AG08396 (cell line): ENCODE measurements around the gene METTL23.

Experiments
- DNase-seq: peaks from one replicate; pipeline ENCODE4 v3.0.0; 2012; ENCODE audit warnings: low spot score, mixed read lengths

METTL23 gene, protein sequence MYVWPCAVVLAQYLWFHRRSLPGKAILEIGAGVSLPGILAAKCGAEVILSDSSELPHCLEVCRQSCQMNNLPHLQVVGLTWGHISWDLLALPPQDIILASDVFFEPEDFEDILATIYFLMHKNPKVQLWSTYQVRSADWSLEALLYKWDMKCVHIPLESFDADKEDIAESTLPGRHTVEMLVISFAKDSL

DNA sequence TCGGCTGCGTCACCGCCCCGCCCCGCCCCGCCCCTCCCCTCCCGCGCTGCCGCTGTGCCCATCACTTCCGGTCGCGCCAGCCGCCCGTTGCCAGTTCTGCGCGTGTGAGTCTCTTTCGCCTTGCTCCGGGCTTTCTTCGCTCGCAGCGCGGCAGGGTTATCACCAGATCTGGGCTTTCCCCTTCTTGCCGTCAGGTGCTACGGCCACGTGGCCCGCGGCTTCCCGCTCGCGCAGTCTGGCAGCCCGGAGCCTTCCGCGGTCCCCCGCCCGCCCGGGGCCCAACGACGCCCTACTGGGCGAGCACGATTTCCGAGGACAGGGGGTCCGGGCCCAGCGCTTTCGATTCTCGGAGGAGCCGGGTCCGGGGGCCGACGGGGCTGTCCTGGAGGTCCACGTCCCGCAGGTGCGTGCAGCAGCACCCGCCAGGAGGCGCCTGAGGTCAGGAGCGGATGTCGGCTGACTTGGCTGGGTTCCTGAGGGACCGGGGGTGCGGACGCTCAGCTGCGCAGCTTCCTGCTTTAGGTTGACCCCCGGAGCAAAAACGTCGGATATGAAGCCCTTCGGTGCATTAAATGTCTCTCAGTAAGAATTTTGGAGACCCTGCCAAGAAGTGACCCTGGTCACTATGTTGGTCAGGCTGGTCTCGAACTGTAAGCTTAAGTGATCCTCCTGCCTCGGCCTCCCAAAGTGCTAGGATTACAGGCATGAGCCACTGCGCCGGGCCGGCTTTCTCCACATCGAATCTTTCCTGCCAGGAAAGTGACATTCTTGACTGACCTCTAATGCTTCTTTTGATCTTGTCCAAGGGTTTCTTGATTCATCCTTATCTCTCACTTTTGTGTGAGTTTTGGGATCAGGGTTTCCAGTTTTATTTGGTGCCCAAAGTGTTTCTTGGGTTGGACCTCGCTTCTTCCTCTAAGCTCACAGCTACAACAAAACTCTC, at the start of gene METTL23:
METTL23 (plus strand) TSS at position 64 of the 943 bp plus-strand sequence. CDS start 2,872 bp downstream, outside the sequence.
- peak; percentile 85 for DNase-seq

DNA sequence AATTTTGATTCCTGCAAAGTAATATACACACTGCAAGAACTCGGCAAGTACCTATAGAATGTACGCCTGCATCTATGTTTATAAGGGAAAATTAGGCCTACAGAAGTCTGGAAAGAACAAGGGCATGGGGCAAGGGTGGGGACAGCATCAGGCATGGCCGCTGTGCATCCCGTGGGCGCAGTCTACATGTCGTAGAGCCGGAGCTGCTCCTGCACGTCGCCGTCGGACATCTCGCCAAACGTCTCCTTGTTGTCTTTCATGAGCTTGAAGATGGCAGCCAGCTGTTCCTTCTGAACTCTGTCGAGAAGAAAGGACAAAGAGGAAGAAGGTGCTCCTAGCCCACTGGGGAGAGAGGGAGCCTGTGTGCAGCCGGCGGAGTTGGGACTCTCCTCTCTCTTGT, 49.2 kb upstream of the METTL23 start:
- no peak for DNase-seq

DNA sequence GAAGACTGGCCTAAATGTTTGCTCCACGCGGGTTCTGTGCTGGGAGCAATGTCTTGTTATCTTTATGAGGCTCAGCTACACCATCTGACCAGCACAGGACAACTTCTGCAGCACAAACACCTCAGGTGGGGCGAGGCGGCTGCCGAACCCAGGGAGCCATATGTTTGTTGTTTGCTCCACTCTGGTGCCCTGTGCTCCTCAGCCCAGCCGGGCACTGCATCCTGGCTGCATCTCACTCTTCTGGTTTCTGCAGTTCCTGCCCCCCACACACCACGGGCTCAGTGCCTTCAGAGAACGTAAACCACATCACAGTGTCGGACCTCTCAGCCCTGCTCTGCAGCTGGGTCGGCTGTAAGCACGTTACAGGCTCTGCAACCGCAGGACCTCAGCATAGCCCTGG, 48.3 kb upstream of the METTL23 start:
- no peak for DNase-seq

DNA sequence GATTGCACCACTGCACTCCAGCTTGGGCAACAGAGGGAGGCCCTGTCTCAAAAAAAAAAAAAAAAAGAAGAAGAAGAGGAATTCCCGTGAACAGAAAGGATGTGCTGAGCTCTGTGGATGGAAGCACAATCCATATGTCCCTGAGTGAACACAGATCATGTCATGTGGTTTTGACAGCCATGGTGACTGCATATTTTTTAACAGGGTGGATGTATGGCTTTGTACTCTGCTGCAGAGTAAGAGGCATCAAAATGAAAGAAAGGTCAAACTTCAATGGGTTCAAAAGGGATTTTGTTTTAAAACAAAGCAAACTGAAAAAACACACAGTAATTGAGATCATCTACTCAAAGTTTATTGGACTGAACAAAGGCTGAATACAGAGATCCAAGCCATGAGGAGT, 47.4 kb upstream of the METTL23 start:
- no peak for DNase-seq

DNA sequence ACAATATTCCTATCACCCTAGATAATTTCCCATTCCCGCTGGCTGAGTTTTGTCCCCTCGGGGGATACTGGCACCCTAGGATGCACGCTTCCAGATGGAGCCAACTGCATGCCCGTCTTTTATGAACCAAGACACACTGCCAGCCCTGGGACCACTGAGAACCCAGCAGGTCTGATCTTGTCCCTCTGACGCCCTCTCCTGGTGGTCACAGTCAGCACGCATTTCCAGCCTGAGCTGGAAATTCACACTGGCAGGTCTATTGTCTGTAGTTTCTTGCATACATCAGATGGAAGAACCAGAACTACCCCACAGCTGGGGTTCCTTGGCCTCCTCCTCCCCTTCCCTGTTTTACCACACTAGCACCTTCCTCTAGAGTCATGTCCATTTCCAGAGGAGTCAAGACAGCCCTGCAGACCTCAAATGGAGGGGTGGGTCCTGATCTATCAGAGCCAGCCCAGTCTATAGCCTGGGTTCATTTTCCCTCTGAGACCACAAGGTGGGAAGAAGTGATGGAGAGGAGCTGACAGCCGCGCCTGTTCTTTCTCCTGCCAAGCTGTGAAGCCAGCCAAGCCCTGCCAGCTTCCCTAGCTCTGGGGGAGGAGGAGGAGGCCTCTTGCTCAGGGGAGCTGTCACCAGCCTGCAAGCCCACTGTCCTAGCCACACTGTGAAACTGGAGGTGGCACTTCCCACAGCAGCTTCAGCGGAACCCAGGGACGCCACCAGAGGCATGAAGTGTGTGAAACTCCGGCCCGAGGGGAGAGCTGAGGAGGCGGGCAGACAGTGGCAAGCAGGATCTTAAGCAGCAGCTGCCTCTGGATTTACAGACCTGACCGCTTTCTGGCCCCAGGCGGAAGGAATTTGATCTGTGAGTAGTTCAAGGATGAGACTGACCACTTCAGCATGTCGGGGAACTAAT, 45.2 kb upstream of the METTL23 start:
- peak; percentile 65 for DNase-seq

DNA sequence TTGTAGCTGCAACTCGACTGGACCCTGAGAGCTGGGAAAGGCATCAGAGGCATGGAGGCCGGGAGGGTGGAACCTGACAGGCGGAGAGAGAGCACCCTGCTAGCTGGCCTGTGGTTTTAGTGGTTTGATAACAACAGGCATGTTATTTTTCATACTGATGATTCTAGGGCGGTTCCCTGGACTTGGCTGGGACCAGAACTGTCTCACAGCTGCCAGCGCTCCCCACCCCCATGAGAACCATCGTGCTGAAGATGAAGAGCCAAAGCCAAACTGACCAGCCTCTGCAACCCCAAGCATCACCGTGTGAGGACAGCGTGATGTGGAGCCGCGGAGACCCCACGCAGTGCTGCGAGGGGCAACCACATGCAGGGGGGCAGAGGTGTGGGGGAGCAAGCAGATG, 44.3 kb upstream of the METTL23 start:
- DNase-seq: no peak

DNA sequence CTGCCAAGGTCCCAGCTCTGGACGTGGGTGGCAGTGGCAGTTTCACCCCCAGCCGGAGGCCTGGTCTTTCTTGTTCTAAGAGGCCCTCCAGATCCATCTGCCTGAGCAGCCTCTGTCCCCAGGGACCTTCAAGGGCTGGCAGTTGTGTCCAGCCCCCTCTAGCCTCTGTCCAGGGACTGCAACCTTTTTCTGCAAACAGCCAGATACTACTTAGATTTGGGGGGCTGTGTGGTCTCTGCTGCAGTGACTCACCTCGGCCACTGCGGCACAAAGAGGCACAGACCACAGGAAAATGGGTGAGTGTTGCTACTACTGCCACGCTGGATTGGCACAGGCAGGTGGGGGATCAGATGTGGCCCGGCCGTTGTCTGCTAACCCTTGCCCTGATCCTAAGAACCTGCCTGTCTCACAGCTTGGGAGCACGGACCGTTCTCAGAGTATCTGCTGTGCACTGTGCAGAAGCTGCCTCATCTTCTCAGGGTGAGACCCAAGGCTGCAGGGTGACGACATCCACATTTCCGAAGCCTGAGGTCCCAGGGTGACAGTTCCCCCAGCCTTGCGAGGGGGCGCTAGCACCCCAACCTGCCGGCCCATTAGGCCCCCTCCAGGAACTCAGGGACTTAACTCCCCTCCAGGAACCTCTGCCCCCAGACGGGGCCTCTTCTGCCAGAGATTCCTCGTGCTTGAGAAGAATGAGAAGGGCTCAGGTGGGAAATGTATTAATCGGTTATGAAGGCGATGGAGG, 43.5 kb upstream of the METTL23 start:
- DNase-seq: no peak

DNA sequence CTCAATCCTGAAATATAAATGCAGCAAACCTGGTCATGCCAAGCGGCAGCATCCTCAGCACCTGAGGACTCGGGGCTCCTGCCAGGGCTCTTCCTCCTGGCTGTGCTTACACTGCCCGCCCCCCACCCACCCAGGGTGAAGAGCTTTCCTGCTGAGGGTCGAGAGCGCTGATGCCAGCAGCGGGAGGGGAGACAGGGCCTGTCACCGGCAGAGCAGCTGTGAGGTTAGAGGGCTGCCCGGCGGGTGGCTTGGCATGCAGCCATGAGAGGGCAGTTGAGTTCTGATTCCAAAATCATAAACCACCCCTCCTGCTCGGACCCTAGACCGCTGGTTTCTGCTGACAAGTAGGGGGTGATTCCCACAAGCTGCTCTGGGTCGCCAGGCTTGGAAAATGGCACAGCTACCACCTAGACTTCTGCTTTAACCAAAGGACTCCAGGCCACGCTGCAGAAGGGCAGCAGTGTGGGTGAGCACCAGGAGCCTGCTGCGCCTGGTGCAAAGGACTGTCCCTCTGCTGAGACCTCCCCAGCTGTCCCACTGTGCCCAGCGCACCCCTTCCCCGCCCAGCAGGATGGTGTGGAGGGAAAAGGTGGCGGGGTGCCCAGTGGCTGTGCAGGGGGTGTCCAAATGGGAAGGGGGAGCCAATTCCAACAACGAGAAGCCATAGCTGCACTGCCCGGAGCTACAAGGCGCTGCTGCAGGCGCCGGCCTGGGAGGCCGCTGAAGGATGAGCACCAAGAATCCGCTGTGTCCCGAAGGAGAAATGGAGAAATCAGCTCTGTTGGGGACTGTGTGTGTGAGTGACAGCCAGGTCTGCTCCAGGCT, 42.5 kb upstream of the METTL23 start:
- DNase-seq: no peak

DNA sequence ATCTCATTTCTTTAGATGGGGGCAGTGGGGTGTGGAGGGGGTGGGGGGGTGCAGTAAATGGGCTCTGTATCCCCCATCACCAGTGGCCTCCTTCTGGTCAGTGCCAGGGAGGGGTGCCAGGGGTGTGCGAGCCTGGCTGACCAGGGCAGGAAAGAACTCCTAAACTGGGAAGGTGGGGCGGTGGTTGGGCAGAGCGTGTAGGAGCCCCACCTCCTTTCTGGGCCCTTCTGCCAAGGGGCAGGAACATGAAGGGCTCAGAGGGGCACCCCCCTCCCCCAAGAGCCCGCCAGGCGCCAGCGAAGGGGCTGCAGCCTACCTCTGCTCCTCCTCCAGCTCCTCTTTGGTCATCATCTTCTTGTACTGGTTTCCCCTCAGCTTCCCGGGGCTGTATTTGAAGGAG, 41.9 kb upstream of the METTL23 start:
- no peak for DNase-seq

DNA sequence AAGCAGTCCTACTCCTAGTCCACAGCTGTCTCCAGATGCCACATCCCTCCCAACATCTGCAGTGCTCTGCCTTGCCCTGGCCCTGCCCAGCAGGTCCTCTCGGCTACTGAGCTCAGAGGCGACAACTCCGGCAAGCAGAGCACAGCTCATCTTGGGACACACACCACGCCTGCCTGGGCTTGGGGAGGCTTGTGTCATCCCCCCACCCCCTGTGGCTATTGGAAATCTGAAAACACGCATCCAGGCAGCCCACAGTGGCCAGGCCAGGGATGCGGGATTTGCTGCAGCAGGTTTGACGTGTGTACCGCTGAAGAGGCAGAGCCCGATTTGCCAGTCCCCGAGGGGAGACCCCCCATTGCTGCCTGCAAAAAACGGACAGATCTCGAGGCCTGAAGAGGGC, 41.3 kb upstream of the METTL23 start:
- DNase-seq: no peak

DNA sequence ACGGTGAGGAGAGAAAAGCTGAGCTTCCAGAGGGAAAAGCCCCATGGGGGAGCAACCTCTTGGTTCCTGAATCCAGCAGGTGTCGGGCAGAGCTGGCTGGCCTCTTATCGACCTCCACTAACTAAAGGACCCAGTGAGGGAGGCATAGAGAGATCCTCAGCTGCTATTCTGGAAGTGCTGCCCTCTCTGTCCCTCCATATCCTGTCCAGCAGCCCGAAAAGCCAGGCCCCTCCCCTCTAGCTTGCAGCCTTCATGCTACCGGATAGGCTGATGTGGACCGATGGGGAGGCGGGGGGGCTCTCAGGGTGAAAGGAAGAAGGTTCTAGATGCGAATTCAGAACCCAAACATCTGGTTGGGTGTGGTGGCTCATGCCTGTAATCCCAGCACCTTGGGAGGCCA, 40.8 kb upstream of the METTL23 start:
- no peak for DNase-seq

DNA sequence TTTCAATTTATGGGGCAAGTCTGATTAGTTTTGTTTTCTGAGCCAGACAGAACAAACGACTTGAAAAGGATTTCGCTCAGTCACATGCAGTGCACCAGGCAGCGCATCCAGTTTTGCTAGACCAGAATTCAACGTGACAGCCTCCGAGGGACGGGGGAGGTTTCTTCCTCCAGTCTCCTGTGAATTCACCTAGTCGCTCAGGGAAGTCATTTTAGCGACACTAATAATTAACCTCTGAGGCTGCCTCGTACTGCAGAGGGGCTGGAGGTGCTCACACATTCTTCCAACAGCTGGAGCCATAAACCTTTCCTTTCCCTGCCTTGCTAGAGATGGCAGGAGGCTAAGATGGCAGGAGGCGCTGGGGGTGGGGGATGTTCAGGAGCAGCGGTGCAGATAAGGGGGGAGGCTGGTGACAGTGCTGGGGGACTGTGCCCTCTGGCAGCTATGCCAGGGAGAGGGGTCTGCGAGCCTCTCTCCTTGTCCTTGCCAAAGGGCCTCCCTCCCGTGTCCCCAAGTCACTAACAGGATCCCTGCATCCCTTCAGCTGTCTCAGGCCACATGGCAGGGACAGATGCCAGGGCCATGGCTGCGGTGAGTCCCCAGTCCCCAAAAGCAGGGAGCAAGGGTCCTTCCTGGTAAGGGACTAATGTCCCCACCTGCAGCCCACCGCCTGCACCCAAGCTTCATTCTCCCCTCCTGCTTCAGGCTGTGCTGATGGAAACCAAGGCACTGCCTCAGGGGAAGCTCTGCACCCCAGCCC, 39.9 kb upstream of the METTL23 start:
- no peak for DNase-seq

DNA sequence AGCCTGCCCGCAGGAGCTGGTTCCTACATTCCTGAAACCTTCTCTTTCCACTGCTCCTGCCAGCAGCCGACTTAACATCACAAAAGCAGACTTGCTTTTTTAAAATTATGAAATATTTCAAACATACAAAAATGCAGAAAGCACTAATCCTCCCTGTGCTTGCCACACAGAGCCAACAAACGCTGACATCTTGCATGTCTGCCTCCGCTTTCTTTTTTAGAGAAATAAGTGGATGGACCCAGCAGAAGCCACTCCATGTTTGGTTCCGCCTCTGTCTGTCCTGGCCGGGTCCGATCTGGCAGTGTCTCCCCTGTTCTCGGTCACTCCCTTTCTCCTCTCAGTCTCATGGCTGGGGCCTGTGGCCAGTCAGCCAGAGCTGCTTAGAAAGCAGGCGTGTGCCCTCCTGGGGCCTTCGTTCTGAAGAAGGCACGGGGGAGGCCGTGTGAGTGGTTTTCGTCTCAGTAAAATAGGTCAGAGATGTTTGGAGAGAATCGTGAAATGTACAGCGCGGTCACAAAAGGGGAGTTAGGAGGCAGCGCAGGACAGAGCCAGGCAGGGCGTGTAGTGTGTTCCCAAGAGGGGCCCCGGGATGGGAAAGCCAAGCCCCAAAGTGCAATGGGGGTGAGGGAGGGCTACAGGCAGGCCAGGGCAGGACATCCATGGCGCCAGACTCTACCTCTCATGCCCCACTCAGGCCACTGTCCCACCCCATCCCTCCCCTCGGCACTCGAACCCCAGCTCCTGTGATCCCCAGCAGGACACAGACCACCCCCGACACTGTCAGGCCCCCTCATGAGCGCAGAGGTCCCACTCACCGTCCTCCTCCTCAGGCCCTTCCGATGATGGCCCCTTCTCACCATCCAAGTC, 39.1 kb upstream of the METTL23 start:
- DNase-seq: no peak

DNA sequence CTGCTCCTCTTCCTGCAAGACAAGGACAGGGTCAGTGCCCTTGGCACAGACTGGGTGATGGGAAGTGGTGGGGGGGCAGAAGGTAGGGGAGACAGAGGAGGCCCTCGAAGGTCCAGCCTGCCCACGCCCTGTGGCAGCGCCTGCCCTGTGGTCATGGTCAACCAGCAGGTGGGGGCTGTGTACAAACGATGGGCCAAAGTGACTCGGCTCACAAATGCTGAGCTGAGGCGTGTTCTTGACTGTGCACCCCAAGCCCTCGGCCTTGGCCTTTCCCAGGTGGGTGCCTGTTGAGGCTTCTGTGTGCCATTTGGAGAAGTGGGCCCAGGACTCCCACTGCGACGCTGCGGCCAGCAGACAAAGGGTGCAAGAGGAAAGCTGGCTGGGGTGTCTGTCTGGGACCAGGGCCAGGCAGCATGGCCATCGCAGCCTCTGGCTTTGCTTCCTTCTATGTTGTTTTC, 38.4 kb upstream of the METTL23 start:
- no peak for DNase-seq

DNA sequence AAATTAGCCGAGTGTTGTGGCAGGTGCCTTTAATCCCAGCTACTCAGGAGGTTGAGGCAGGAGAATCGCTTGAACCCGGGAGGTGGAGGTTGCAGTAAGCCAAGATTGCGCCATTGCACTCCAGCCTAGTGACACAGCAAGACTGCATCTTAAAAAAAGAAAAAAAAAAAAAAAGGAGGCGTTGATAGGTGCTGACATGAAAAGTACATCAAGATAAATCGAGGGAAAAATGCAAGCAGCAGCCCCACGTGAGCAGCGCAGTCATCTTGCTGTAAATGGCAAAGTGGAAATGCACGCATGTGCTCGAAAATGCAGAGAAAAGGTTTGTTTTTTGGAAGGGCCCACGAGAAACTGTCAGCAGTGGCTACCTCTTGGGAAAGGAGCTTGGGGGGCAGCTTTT, 36.8 kb upstream of the METTL23 start:
- no peak for DNase-seq

DNA sequence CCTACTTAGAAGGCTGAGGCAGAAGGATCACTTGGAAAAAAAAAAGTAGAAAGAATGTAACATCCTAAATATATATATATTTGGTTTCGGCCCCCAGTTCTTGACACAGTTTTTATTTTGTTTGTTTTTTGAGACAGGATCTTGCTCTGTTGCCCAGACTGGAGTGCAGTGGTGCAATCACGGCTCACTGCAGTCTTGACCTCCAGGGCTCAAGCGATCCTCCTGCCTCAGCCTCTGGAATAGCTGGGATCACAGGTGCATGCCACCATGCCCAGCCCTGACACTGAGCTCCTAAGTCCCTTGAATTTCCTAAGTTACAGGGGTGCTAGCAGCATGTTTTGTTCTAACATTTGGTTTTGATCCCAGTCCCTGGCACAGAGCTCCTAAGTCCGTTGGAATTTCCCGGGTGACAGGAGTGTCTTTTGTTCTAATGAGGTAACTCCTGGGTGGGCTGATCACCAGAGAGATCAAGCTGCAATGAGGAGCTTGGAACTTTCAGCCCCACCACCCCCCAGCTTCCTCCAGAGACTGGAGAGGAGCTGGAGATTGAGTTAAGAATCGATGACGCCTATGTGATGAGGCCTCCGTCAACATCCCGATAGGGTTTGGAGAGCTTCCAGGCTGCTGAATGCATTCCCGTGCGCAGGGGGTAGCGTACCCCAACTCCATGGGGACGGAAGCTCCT, 35.9 kb upstream of the METTL23 start:
- no peak for DNase-seq

DNA sequence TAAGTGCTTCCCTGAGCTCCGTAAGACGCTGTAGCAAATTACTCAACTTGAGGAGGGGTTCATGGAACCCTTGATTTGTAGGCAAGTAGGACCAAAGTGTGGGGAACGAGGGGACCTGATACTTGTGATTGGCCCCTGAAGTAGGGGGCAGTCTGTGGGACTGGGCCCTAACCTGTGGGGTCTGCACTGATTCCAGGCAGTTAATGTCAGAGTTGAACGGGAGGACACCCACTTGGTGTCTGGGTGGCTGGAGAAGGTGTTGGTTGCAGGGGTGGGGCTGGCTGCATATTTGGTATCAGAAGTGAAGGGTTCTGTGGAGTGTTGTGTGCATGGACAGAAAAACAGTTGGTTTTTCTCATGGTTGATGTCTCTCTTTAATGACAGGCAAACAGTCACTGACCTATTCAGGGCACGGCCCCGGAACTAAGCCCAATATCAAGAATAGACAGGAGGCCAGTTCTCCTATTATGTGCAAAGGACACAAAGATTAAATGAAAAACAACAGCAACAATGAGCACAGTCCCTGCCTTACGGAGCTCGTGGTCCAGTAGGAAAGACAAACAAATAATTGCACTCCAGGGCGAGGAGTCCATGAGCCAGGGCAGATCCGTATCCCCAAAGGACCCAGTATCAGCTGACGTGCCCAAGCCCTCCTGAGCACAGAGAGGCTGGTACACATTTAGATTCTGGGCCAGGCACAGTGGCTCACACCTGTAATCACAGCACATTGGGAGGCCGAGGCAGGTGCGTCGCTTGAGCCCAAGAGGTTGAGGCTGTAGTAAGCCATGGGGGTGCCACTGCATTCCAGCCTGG, 35.1 kb upstream of the METTL23 start:
- no peak for DNase-seq
